T-helper 9 cell (primary cell): ENCODE measurements around the gene PRDM16.

Source experiments
- DNase-seq: peaks from one replicate; pipeline ENCODE4 v3.0.0-alpha.2; 2020

The PRDM16 gene

DNA sequence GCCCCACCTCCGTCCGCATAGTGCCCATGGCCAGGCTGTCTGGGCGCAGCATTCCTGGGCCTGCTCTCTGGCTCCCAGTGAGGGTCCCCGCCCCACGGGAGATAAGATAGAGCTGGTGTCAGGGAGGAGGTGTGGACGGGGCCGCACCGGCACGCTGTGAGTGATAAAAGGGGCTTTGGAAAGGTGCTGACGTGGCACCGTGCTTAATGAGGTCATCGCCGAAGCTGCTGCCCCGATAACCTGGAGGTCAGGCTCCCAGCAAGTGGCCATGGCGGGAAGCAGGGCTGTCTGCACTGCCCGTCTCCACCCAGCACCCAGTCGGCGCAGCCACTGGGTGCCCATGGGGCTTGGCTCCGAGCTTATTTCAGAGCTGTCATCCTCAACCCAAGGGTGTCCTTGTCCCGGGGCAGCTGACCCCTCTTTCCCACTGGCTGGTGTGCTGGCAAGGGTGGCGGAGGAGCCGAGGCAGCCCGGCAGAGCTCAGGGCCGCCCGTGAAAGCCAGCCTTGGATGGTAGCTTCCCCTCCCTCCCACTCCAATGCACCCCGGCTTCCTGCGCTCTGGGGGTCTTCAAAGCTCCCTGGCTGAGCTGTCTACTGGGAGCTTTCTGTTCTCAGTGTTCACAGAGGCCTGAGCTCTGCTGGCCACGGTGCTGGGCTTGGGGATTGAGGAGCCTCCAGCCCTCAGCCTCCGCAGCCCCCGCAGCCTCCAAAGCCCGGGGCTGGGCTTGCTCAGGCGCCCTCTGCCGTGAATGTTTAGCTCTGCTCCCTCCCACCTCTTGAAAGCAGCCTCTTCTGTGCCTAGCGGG is 280.4 kb downstream of the PRDM16 start:
- no peak for DNase-seq

DNA sequence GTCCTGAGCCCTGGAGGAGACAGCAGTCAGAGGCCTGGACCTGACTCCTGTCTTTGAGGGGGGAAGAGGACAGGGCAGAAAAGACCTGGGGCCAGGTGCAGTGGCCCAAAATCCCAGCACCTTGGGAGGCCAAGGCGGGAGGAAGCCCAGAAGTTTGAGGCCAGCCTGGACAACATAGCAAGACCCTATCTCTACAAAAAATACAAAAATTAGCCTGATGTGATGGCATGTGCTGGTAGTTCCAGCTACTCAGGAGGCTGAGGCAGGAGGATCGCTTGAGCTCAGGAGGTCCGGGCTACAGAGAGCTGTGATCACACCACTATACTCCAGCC is 280.9 kb downstream of the PRDM16 start:
- DNase-seq: no peak

DNA sequence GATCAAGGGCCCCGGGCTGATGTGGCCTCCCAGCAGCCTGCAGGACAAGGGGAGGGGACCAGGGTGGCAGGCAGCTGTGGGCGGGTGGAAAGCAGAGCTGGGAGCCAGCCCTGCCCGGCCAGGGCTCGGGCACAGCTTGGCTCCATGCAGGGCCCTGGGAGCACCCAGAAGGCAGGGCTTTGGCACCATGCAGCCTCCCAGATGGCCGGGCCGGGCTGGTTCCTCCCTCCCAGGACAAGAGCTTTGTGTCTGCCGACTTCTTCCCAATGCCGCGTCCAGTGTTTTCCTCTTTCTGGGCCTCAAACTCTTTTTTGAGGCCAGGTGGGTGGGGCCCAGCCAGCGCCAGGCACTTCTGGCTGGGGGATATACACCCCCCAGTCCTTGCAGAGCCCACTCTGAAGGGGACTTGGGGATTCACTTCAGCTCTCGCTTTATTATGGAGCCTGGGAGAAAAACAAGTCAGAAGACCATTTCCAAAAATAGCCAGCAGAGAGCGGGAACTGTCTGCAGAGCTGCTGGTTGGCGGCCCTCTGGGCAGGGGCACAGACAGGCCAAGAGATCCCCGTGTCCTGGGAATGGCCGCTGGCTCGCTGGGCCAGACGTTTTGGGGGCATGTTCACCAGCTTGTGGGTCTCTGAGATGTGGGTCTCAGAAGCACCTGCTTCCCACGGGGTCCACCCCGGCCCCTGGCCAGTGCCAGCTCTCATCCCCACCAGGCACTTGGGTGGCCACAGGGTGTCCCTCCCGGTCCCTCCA is 281.7 kb downstream of the PRDM16 start:
- no peak for DNase-seq

DNA sequence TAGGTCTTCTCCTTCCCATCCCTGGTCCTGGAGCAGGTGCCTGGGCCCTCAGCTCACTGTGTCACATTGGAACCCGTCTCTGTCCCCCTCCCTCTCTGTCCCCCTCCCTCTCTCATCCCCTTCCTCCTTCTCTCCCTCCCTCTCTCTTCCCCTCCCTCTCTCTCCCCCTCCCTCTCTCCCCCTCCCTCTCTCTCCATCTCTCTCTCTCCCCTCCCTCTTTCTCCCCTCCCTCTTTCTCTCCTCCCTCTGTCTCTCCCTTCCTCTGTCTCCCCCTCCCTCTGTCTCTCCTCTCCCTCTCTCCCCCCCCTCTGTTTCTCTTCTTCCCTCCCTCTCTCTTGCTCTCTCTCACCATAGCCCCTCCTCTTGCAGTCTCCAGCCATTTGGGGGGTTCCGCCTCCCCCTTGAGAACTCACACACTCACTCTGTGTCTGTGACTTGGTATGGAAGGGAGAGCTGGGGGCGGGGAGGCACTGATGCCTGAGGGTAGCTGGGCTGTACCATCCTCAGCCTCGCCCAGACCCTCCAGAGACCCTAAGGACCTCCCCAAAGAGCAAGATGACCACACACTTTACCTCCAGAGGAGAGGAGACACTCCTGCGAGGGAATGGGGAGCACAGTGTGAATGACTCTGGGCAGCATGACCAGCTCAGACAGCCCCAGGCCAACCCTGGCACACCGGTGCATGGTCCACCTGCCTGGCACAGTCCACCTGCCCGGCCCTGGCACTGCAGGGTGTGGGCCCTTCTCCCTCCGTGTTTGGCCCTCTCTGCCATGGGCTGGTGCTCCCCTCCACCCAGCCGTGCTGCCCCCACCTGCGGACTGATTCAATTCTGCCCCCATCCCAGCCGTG is 282.7 kb downstream of the PRDM16 start:
- no peak for DNase-seq

DNA sequence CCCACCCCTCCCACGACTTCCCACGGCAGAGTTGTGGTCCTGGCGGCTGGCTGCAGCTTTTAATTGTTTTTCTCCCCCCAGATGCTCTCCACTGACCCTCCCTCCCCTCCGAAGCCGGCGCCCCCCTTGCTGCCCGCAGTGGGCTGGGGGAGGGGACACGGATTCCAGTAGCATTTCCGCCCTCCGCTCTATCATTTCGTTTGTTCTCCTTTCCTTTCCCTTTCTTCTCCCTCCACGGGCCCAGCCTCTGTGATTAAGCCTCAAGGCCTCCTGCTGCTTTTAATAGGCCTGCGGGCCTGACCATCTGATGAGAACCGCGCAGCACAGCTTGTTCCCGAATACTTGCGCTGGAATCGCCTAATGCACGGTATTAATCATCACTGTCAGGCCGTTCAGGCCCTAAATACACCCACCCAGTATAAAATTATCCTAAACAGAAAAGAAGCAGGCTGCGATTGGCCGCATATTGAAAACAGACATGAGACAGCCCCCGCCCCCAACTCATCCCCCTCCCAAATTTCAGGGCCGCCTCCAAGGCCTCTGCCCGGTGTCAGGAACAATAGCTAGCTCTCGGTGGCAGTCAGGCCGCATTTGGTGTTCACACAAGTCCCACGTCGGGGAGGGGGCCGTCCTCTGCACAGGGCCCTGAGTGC is 283.4 kb downstream of the PRDM16 start:
- no peak for DNase-seq

DNA sequence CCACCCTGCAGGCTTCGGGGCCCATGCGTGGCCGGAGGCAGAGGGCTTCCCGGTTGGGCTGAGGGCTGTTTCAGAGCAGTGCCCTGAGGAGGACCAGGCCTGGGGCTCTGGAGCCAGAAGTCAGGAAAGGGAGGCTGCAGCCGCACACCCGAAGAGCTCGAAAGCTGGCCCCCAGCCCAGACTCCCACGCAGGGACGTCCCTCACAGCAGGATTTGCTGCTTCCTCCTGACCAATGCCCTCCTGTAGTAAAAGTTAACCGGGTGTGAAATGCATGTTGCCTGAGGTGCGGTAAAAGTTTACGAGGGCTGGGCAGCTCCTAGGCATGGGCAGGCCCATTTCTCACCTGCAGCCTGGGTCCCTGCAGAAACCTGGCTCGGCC is 283.9 kb downstream of the PRDM16 start:
- no peak for DNase-seq

DNA sequence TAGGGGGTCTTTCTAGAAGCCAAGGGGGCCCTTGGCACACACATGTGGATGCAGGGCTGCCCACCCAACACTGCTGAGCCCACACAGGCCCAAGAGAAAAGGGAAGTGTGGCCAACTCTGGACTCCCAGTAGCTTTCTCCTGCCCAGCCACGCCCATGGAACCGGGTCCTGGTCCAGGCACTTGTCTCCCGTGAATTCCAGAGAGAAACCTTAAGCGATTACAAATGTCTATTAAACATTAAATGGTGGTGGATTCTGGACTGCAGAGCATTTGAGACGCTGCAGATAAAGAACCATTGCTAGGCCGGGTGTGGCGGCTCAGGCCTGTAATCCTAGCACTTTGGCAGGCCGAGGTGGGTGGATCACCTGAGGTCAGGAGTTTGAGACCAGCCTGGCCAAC is 284.9 kb downstream of the PRDM16 start:
- no peak for DNase-seq

DNA sequence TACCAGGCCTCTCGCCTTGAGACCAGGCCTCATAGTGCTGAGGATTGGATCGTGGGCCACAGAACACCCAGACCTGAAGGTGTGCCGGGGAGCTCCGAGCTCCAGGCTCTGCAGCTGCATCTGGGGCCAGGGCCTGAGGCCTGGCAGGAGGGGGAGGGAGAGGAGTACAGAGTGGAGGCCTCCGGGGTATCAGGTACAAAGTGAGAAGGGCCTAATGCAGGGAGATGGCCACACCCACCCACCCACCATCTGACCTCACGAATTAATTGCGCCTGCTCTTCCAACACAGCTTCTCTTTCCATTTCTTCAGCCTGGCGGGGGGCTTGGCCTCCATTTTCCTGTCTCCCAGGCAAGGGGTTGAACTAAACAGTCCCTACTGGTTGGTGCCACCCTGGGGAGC is 286.1 kb downstream of the PRDM16 start:
- no peak for DNase-seq

GRCh38 chr1:3355894-3356826 is 287.2 kb downstream of the PRDM16 start:
- DNase-seq: no peak

DNA sequence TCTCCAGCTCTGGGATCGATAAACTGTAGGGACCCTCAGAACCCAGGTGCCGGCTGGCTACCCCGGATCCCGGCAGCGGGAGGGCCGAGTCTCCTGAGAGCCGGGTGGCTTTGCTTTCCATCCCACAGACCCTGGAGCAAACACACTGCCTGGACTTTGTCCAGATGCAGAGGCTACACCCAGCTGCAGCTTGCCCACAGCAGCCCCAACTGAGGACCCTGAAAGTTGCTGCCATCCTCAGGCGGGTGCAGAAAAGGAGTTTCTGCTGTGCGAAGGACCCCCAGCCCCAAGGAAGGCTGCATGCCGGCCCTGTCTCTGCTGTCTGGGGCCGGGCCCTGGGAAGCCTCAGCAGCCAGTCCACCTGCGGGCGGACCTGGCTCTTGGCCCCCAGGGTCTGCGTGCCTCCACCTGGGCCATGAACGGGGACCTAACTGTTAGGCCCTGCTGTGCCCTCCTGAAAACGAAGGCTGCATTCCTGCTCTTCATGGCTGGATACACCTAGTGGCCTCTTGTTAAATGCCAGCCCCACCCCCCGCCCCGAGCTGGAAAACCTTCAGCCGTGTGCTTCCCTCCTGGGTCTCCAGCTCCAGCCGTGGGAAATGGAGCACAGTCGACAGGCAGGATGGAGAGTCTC is 287.9 kb downstream of the PRDM16 start:
- no peak for DNase-seq

DNA sequence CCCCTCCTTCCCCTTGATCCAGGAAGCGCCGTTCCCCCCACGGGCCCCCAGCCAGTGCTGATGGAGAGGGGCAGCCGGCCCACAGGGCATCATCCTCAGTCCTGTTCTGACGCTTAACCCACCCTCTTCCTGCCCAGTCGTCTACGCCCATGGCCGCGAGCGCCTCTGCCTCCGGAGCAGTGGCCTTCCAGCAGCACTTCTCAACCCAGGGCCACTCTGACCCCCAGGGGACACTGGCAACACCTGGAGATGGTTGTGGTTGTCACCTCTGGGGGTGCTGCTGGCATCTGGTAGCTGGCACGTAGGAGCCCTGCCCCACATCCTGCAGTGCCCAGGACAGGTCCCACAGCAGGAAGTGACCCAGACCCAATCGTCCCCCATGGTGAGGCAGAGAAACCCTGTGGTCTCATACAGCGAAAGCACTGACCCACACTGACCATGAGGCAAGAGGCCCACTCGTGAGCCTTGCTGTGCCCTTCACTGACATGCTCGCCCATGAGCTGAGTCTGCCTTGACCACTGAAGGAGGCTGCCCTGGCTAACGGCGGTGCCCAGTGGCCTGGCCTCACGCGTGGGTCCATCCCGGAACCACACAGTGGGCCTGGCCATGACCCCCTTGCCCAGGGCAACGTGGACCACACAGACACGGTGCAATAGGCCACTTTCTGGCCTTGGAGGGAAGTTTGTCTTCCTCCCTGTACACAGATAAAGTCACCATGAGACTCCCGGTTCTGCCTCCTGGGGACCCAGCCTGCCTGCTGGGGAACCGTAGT is 288.7 kb downstream of the PRDM16 start:
- no peak for DNase-seq

DNA sequence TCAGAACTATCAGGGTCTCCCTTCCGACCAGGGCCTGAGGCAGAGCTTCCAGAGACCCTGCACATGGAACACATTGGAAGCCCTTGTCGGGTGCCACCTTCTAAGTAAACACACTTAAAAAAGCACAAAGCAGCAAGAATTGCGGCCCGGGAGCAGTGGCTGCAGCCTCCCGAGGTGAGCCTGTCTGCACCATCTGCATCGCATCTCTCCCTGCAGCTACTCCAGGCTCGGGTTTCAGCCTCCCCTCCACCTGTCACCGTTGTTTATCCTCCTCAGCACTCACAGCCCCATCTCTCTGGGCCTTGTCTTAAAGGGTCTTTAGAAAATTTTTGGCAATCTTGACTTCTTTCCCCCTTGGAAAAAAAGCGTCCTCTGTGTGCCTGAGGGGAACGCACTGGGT is 290.3 kb downstream of the PRDM16 start:
- DNase-seq: no peak

GRCh38 chr1:3359756-3360440 is 290.9 kb downstream of the PRDM16 start:
- no peak for DNase-seq

GRCh38 chr1:3360646-3361257 is 291.7 kb downstream of the PRDM16 start:
- no peak for DNase-seq

GRCh38 chr1:3363023-3363422 is 294.0 kb downstream of the PRDM16 start:
- DNase-seq: no peak

DNA sequence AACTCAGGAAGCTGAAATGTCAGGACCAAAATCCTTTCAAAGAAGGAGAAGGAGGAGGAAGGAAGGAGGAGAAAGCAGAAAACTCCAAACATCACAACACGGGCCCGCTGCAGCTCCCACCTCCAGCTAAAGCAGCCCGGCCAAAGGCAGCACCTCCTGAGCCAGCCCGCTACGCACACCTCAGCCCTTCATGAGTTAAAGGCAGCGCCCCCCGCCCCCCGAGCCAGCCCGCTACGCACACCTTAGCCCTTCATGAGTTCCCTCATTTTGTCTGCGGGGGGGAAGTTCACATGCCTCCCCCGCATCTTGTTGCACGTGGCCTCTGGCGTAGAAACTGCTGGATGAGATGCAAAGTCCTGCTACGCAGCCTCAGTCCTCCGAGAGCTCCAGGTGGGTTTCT is 294.8 kb downstream of the PRDM16 start:
- no peak for DNase-seq

DNA sequence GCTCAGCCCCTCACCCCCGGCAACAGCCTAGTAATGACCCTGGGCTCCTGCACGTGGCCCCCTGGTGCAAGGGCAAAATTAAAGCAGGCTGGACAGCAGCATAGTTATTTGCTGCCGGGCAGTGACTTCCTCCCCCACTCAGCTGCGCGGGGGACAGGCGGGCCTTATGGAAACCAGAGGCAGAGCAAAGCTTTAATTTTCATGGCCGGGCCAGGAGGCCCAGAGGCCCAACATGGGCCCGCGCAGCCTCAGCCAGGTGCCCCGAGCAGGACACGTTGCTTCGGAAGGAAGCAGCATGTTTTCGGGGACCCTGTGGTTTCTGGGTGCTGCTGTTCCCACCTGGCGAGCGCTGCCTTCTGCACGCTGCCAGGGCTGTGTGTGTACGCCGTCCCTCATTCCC is 295.5 kb downstream of the PRDM16 start:
- DNase-seq: no peak

- DNase-seq: no peak
Measured at GRCh38 chr1:3364983-3365382, 296.0 kb downstream of the PRDM16 start.

DNA sequence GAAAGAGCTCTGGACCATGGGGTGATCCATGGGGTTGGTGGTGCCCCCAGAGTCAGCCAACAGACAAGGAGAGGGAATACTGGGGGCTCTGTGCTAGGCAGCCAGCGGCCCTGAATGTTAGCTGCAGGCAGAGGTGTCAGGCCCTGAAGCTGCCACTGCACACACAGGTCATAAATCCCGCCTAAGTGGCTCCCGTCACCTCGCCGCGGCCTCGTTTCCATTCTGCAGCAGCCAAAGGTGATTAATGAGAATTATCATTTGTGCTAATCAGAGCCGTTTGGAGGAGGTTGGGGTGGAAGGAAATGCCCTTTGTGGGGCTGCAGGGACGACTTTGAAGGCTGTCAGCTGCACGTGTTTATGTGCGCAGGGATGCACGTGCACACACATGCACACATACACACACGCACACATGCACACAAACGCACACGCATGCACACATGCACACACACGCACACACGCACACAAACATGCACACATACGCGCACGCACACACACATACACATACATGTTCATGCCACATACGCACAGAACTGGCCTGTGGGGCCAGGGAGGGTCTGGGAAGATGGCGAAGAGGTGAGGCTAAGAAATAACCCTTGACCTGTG is 296.6 kb downstream of the PRDM16 start:
- no peak for DNase-seq
